Small intestine (tissue), 7 donors: ENCODE measurements around the gene NLRP7. TPM values are rescaled to one million over a fixed set of nuclear protein-coding genes. Genes with fewer than 3 reads are reported as not detected.
A peak's percentile ranks its signal among the peaks of the same experiment; 100 is the strongest.
"Not testable (repeated sequence)": the region's sequence is repeated elsewhere in the genome, so short reads cannot be mapped to it uniquely, and the experiment has no call there.

Experiments
- DNase-seq, 2 donors: peaks; one replicate each; pipeline versions ENCODE4 v3.0.0 to v3.0.0-alpha.2; 2013
- FAIRE-seq: peaks from 2 replicates; lab custom pipeline; 2012; peaks lifted over from hg19 to GRCh38; lab: Jason Lieb, UNC
- H3K27ac ChIP-seq, 3 donors: one replicate each; pipeline ENCODE4 v1.5.1; 2013; ENCODE audit warnings: low read length in 2 of 3, mild to moderate bottlenecking in 2 of 3, control low read depth in 1 of 3, inconsistent platforms in 1 of 3, low read depth in 1 of 3, moderate library complexity in 1 of 3
- H3K27me3 ChIP-seq, 3 donors: one replicate each; pipeline ENCODE4 v1.6.1; 2013; ENCODE audit warnings: low read length in 3 of 3, inconsistent platforms in 1 of 3; ENCODE audit not compliant: control insufficient read depth in 3 of 3, insufficient read depth in 3 of 3
- H3K36me3 ChIP-seq, 3 donors: one replicate each; pipeline ENCODE4 v1.6.1; 2013; ENCODE audit warnings: low read length in 3 of 3, inconsistent platforms in 1 of 3, low read depth in 1 of 3, mild to moderate bottlenecking in 1 of 3, moderate library complexity in 1 of 3; ENCODE audit not compliant: control insufficient read depth in 3 of 3, insufficient read depth in 2 of 3
- H3K4me1 ChIP-seq, 3 donors: one replicate each; pipeline ENCODE4 v1.6.1; 2013; ENCODE audit warnings: low read length in 2 of 3, inconsistent platforms in 1 of 3, low read depth in 1 of 3, mild to moderate bottlenecking in 1 of 3, moderate library complexity in 1 of 3; ENCODE audit not compliant: control insufficient read depth in 3 of 3, insufficient read depth in 2 of 3
- H3K4me3 ChIP-seq, 3 donors: one replicate each; pipeline ENCODE4 v1.5.1; 2013; ENCODE audit warnings: low read length in 3 of 3, control low read depth in 1 of 3, inconsistent platforms in 1 of 3, low read depth in 1 of 3, mild to moderate bottlenecking in 1 of 3, moderate library complexity in 1 of 3
- H3K9me3 ChIP-seq, 2 donors: one replicate each; pipeline ENCODE4 v1.6.1; 2013; ENCODE audit warnings: low read depth in 1 of 2, low read length in 1 of 2; ENCODE audit not compliant: control insufficient read depth in 2 of 2, insufficient read depth in 1 of 2
- WGBS, 3 donors: extraction: QIAGEN DNeasy Blood & Tissue Kit; methylation state at CpG; one replicate each; pipeline ENCODE4 v1.1.7; 2013; 5-methylcytosine and 5-hydroxymethylcytosine counted together
- polyA plus RNA-seq, 4 donors: library from polyadenylated mRNA; stranded (reverse) in 3 of 4; unstranded in 1 of 4; fragments of 200-250 nt in 3 of 4; fragments of 120-200 nt in 1 of 4; gene quantifications; one replicate each; pipeline versions ENCODE4 v1.2.1 to v1.2.3, GENCODE V29; 2013
- donor health status: healthy with polysubstance abuse.
- donor health status: control.
- donor health status: control.
- donor health status: Bipolar disorder and iron deficiency.
- donor health status: healthy.

The NLRP7 gene
- polyA plus RNA-seq, 4 donors = 0.01 to 0.27 (median 0.04) TPM; not detected in 1

GRCh38 chr19:54916822-54917221 is 30.5 kb downstream of the NLRP7 start:
- Histone ChIP-seq H3K4me1 (no peaks in the 10 kb centered on the region), H3K36me3 (no peaks in the 10 kb centered on the region), H3K4me3 (no peak overlapping the region), H3K27ac (no peak overlapping the region), H3K9me3 (peaks cover 0 to 2% of the 10 kb centered on the region in 2 donors), H3K27me3 (no peaks in the 10 kb centered on the region)
- WGBS, 3 donors = 66 to 70% (median 70%) methylated on average over 11 of the region's 11 CpGs
- DNase-seq (peak in 1 of 2 donors; percentile 5), FAIRE-seq (no peak)

- not testable (repeated sequence) for H3K27me3 ChIP-seq, FAIRE-seq, H3K4me3 ChIP-seq, H3K9me3 ChIP-seq, H3K27ac ChIP-seq, H3K4me1 ChIP-seq, H3K36me3 ChIP-seq, DNase-seq
- WGBS, 3 donors = 22 to 68% (median 53%) methylated on average over 1 to 4 of the region's 5 CpGs
These were observed 39.4 kb downstream of the NLRP7 start for GRCh38 chr19:54907899-54908298.

GRCh38 chr19:54906819-54907218 is 40.5 kb downstream of the NLRP7 start:
- no peaks in the 10 kb centered on the region for H3K27me3 ChIP-seq
- no peak overlapping the region for H3K27ac ChIP-seq
- H3K4me1 ChIP-seq = no peaks in the 10 kb centered on the region
- H3K36me3 ChIP-seq = no peaks in the 10 kb centered on the region
- H3K4me3 ChIP-seq = no peak overlapping the region
- 80 to 86% (median 83%) methylated on average over 7 of the region's 7 CpGs for WGBS, 3 donors
- FAIRE-seq = no peak
- H3K9me3 ChIP-seq = peaks cover 0 to 2% of the 10 kb centered on the region in 2 donors
- no peak for DNase-seq

GRCh38 chr19:54905803-54906511 is 41.4 kb downstream of the NLRP7 start, which contains the start of gene NCR1:
Gene NCR1, plus strand, starts transcription at chr19:54906148. Its CDS starts 40 bp downstream, at chr19:54906188.
- Histone ChIP-seq H3K9me3 (peaks cover 0 to 2% of the 10 kb centered on the region in 2 donors), H3K4me3 (no peak within 1 kb of the TSS), H3K27me3 (no peaks in the 10 kb centered on the region), H3K36me3 (no peaks in the 10 kb centered on the region), H3K27ac (no peak within 1 kb of the TSS), H3K4me1 (no peaks in the 10 kb centered on the region)
- FAIRE-seq = no peak
- 48 to 52% (median 49%) methylated on average over 22 of the region's 22 CpGs for WGBS, 3 donors
- DNase-seq = no peak

- Histone ChIP-seq H3K4me3 (no peak overlapping the region), H3K9me3 (peaks cover 0 to 2% of the 10 kb centered on the region in 2 donors), H3K27ac (no peak overlapping the region), H3K4me1 (no peaks in the 10 kb centered on the region), H3K36me3 (no peaks in the 10 kb centered on the region), H3K27me3 (no peaks in the 10 kb centered on the region)
- FAIRE-seq = no peak
- 34 to 39% (median 38%) methylated on average over 5 of the region's 5 CpGs for WGBS, 3 donors
- no peak for DNase-seq
These were observed 41.9 kb downstream of the NLRP7 start for GRCh38 chr19:54905421-54905802.

- H3K36me3 ChIP-seq, H3K27ac ChIP-seq, FAIRE-seq, H3K27me3 ChIP-seq, H3K9me3 ChIP-seq, H3K4me1 ChIP-seq, H3K4me3 ChIP-seq, DNase-seq: not testable (repeated sequence)
- WGBS, 3 donors = 76 to 80% (median 76%) methylated on average over 4 of the region's 4 CpGs
These were observed 43.1 kb downstream of the NLRP7 start for GRCh38 chr19:54904261-54904660.

GRCh38 chr19:54903303-54903702 is 44.0 kb downstream of the NLRP7 start:
- DNase-seq (no peak), FAIRE-seq (no peak)
- Histone ChIP-seq H3K4me1 (no peaks in the 10 kb centered on the region), H3K27me3 (peaks cover 0 to 3% (median 0%) of the 10 kb centered on the region in 3 donors), H3K4me3 (no peak overlapping the region), H3K27ac (no peak overlapping the region), H3K9me3 (no peaks in the 10 kb centered on the region), H3K36me3 (no peaks in the 10 kb centered on the region)
- 93 to 94% (median 93%) methylated on average over 6 of the region's 6 CpGs for WGBS, 3 donors

GRCh38 chr19:54902061-54902460 is 45.3 kb downstream of the NLRP7 start:
- Histone ChIP-seq H3K9me3 (no peaks in the 10 kb centered on the region), H3K36me3 (no peaks in the 10 kb centered on the region), H3K4me1 (no peaks in the 10 kb centered on the region), H3K27ac (no peak overlapping the region), H3K4me3 (no peak overlapping the region), H3K27me3 (peaks cover 0 to 3% (median 0%) of the 10 kb centered on the region in 3 donors)
- no peak for FAIRE-seq
- no peak for DNase-seq
- 77 to 82% (median 79%) methylated on average over 3 of the region's 3 CpGs for WGBS, 3 donors
